Endothelial cell of umbilical vein (primary cell): Measurements from ENCODE around the gene GCA.

Experiments
- CTCF ChIP-seq, 2 donors: IDR thresholded peaks; 1 replicate in 1 of 2; 2 replicates in 1 of 2; pipeline ENCODE4 v1.5.1; 2011; ENCODE audit warnings: low read length in 2 of 2, mild to moderate bottlenecking in 2 of 2, moderate library complexity in 2 of 2, control low read depth in 1 of 2, inconsistent platforms in 1 of 2, low read depth in 1 of 2; ENCODE audit not compliant: insufficient read depth in 1 of 2; ENCODE audit errors: extremely low read depth in 1 of 2
- EZH2 ChIP-seq: IDR thresholded peaks from 2 replicates; pipeline ENCODE4 v1.6.1; 2012; ENCODE audit warnings: borderline replicate concordance, low read depth, mild to moderate bottlenecking, moderate library complexity, low read length, inconsistent platforms; ENCODE audit not compliant: severe bottlenecking
- FOS ChIP-seq: IDR thresholded peaks from 2 replicates; pipeline ENCODE4 v1.6.1; 2011; ENCODE audit warnings: mild to moderate bottlenecking, low read length, moderate library complexity, borderline replicate concordance; ENCODE audit not compliant: insufficient read depth
- GATA2 ChIP-seq: IDR thresholded peaks from 2 replicates; pipeline ENCODE4 v1.7.0; 2011; ENCODE audit warnings: low read depth, mild to moderate bottlenecking, moderate library complexity, mixed read lengths, low read length; ENCODE audit not compliant: insufficient read length, insufficient read depth
- JUN ChIP-seq: IDR thresholded peaks from 2 replicates; pipeline ENCODE4 v1.6.1; 2011; ENCODE audit warnings: borderline replicate concordance, low read depth; ENCODE audit not compliant: insufficient read length, insufficient read depth
- MAX ChIP-seq: IDR thresholded peaks from 2 replicates; pipeline ENCODE4 v1.6.1; 2011; ENCODE audit not compliant: insufficient read depth, insufficient read length
- MYC ChIP-seq: IDR thresholded peaks from one replicate; pipeline ENCODE4 v1.6.1; 2011; ENCODE audit warnings: mild to moderate bottlenecking, low read depth, low read length
- POLR2A ChIP-seq: IDR thresholded peaks from 2 replicates; pipeline ENCODE4 v1.6.1; 2012; ENCODE audit warnings: low read depth, mild to moderate bottlenecking, control low read depth, low read length
- POLR2AphosphoS5 ChIP-seq: IDR thresholded peaks from 2 replicates; pipeline ENCODE4 v1.6.1; 2012; ENCODE audit warnings: low read depth, mild to moderate bottlenecking, control low read depth, low read length, moderate library complexity; ENCODE audit not compliant: insufficient read depth

- TF ChIP-seq MAX (no peak), CTCF (IDR thresholded peaks at IDR 0.05; ENCODE audit: extremely low read depth in 1 of 2, insufficient read depth in 1 of 2, low read depth in 1 of 2, low read length in 2 of 2) (no peak), EZH2 (no peak), POLR2AphosphoS5 (no peak), POLR2A (no peak), FOS (no peak), MYC (no peak), JUN (no peak), GATA2 (no peak)
These were observed 16.1 kb upstream of the GCA start for GRCh38 chr2:162327806-162328205.
